Prostate gland (tissue), 2 donors: Measurements from ENCODE around the gene MARCHF11. TPM values are rescaled to one million over a fixed set of nuclear protein-coding genes. Genes with fewer than 3 reads are reported as not detected.

ENCODE experiments used
- DNase-seq: peaks from one replicate; pipeline ENCODE4 v3.0.0-alpha.2; 2019; ENCODE audit warnings: low spot score
- H3K27ac ChIP-seq, 2 donors: fragments of 200-600 bp; sonication (generic); 2 replicates each; pipeline ENCODE4 v1.5.1; 2017 to 2019
- H3K27me3 ChIP-seq: fragments of 200-600 bp; sonication (generic); replicated peaks from 2 replicates; pipeline ENCODE4 v1.5.1; 2019; ENCODE audit not compliant: insufficient read depth
- H3K36me3 ChIP-seq, 2 donors: fragments of 200-600 bp; sonication (generic); 1 replicate in 1 of 2; 2 replicates in 1 of 2; pipeline versions ENCODE4 v1.5.1 to v1.8.1; 2017 to 2019
- H3K4me1 ChIP-seq: fragments of 200-600 bp; sonication (generic); replicated peaks from 2 replicates; pipeline ENCODE4 v1.5.1; 2019
- H3K4me3 ChIP-seq, 2 donors: fragments of 200-600 bp; sonication (generic); 2 replicates each; pipeline ENCODE4 v1.5.1; 2017 to 2019
- H3K9me3 ChIP-seq: fragments of 200-600 bp; sonication (generic); 2 replicates; pipeline ENCODE4 v1.5.1; 2017
- POLR2A ChIP-seq: fragments of 450-650 bp; IDR thresholded peaks from one replicate; pipeline ENCODE4 v1.6.1; 2016; ENCODE audit warnings: antibody characterized with exemption, mild to moderate bottlenecking
- POLR2AphosphoS5 ChIP-seq: sonication (generic); formaldehyde crosslinking; IDR thresholded peaks from one replicate; pipeline ENCODE4 v1.6.1; 2017; ENCODE audit warnings: antibody characterized with exemption
- WGBS: methylation state at CpG from one replicate; pipeline ENCODE4 v1.1.5; 2018; 5-methylcytosine and 5-hydroxymethylcytosine counted together
- intact Hi-C: fragments of 100-400 bp; cut with DNase I; formaldehyde crosslinking; loops from one replicate; pipeline ENCODE4 v1.14.2; 2022
- total RNA-seq, 2 donors: library from RNA; depleted of rRNA; stranded (reverse); fragments of >200 nt; gene quantifications; one replicate each; pipeline ENCODE4 v1.1.0, GENCODE V29; 2016
- TF ChIP-seq, protein P1 (sequence below), 4 experiments: fragments of 200-600 bp in 2 of 4; fragments of 450-650 bp in 2 of 4; sonication (generic) in 2 of 4; IDR thresholded peaks; 1 replicate in 3 of 4; 2 replicates in 1 of 4; pipeline ENCODE4 v1.5.1; 2016 to 2019; ENCODE audit warnings: antibody characterized with exemption in 4 of 4, mild to moderate bottlenecking in 2 of 4, moderate library complexity in 2 of 4

The MARCHF11 gene, protein sequence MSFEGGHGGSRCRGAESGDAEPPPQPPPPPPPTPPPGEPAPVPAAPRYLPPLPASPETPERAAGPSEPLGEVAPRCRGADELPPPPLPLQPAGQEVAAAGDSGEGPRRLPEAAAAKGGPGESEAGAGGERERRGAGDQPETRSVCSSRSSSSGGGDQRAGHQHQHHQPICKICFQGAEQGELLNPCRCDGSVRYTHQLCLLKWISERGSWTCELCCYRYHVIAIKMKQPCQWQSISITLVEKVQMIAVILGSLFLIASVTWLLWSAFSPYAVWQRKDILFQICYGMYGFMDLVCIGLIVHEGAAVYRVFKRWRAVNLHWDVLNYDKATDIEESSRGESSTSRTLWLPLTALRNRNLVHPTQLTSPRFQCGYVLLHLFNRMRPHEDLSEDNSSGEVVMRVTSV
- total RNA-seq: 1 to 10 TPM in 1 of 2 donors, not detected in 1; 8.9 TPM

DNA sequence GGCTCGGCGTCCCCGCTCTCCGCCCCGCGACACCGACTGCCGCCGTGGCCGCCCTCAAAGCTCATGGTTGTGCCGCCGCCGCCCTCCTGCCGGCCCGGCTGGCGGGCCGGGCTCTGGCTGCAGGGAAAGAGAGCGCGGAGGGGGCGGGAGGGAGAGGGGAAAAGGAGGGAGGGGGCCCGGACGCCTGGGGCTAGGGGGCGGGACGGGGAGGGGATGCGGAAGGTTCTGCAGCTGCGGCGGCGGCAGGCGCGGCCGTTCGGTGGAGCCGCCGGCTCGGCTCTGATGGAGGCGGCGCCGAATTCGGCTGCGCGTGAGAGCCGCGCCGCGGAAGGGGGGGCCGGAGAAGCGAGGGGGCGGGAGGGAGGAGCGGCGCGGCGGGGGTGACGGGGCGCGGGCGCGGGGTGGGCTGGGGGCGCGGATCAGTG, at the start of gene MARCHF11:
MARCHF11 (minus strand) TSS at position 281 of the 425 bp plus-strand sequence; CDS start at position 65, 216 bp downstream.
- H3K4me3 ChIP-seq: peak within 1 kb of the TSS; percentile 19 to 34
- WGBS: 2% methylated on average over 9 of the region's 59 CpGs

DNA sequence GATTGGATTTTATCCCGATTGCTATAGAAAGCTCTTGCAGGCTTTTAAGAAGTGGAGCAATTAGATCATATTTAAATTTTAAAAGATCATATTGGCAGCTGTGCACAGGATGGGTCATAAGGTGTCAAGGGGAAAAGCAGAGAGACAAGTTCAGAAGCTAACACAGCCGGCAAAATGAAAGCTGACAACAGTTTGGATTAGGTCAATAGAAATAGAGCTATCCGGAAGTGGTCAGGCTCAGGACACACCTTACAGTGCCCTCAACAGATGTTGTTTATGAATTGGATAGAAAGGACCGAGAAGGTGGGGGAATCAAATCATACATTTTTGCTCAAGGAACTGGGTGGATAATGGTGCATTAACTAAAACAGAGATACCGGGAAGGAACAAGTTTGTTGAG, 46.3 kb upstream of the MARCHF11 start:
- WGBS: 61% methylated on average over 5 of the region's 5 CpGs
- Histone ChIP-seq H3K4me1 (no peaks in the 10 kb centered on the region), H3K27me3 (no peaks in the 10 kb centered on the region), H3K4me3 (no peak overlapping the region), H3K27ac (no peak overlapping the region), H3K36me3 (no peaks in the 10 kb centered on the region), H3K9me3 (no peaks in the 10 kb centered on the region)
- intact Hi-C loops: no loop called here
- TF ChIP-seq POLR2AphosphoS5: no peak
- TF ChIP-seq, protein P1, sequence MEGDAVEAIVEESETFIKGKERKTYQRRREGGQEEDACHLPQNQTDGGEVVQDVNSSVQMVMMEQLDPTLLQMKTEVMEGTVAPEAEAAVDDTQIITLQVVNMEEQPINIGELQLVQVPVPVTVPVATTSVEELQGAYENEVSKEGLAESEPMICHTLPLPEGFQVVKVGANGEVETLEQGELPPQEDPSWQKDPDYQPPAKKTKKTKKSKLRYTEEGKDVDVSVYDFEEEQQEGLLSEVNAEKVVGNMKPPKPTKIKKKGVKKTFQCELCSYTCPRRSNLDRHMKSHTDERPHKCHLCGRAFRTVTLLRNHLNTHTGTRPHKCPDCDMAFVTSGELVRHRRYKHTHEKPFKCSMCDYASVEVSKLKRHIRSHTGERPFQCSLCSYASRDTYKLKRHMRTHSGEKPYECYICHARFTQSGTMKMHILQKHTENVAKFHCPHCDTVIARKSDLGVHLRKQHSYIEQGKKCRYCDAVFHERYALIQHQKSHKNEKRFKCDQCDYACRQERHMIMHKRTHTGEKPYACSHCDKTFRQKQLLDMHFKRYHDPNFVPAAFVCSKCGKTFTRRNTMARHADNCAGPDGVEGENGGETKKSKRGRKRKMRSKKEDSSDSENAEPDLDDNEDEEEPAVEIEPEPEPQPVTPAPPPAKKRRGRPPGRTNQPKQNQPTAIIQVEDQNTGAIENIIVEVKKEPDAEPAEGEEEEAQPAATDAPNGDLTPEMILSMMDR (IDR thresholded peaks at IDR 0.05): no peak
- no peak for TF ChIP-seq POLR2A
- DNase-seq: no peak

More for the DNA sequence above, at the start of gene MARCHF11:
- Histone ChIP-seq H3K27me3 (peaks cover 4% of the 10 kb centered on the region), H3K9me3 (no peaks in the 10 kb centered on the region), H3K27ac (no peak within 1 kb of the TSS), H3K4me1 (no peaks in the 10 kb centered on the region), H3K36me3 (no peaks in the 10 kb centered on the region)
- TF ChIP-seq POLR2A: no peak
- TF ChIP-seq, protein P1 (IDR thresholded peaks at IDR 0.05): no peak
- no peak for TF ChIP-seq POLR2AphosphoS5
- DNase-seq: no peak
- intact Hi-C loops: no loop called here

DNA sequence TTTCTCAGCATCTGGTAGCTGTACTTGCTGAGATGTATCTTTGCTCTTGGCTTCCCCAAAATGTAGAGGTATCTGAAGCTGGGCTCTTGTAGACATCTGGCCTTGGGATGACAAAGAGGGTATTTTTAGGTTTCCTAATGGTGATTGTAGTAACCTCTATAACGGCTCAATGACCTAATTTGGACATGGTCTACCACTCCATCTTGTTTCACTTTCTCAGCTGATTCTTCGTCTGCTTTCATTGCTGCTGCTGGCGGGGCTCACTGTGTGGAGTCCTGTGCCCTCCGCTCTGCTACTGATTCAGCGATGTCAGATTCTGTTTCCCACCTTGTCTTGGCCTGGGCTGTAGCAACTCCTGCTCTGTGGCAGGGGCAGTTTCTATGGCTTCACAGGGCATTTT, 12.7 kb upstream of the MARCHF11 start:
- TF ChIP-seq, protein P1 (IDR thresholded peaks at IDR 0.05): no peak
- TF ChIP-seq POLR2A (no peak), POLR2AphosphoS5 (no peak)
- Histone ChIP-seq H3K4me3 (no peak overlapping the region), H3K27me3 (no peaks in the 10 kb centered on the region), H3K9me3 (no peaks in the 10 kb centered on the region), H3K4me1 (no peaks in the 10 kb centered on the region), H3K27ac (no peak overlapping the region), H3K36me3 (no peaks in the 10 kb centered on the region)
- no peak for DNase-seq
- 79% methylated on average over 5 of the region's 5 CpGs for WGBS
- intact Hi-C loops: no loop called here

DNA sequence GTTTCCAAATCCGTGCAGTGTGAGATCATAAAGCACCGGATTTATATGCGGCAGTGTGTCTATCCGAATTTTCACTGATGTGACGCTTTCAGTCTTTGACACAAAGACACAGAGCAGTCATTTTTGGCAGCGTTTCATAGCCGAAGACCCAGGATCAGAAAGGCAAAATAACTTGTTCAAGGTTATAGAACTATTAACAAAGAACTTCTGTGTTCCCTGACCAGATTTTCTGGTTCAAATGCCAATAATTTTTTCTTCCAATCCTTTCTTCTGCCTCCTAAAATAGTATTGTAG, 1.1 kb upstream of the MARCHF11 start:
- Histone ChIP-seq H3K27ac (no peak overlapping the region), H3K27me3 (peaks cover 4% of the 10 kb centered on the region), H3K9me3 (no peaks in the 10 kb centered on the region), H3K4me3 (no peak overlapping the region), H3K4me1 (no peaks in the 10 kb centered on the region), H3K36me3 (no peaks in the 10 kb centered on the region)
- no peak for DNase-seq
- intact Hi-C loops: no loop called here
- no peak for TF ChIP-seq POLR2AphosphoS5
- TF ChIP-seq POLR2A: no peak
- TF ChIP-seq, protein P1 (IDR thresholded peaks at IDR 0.05): no peak
- WGBS: 7% methylated on average over 7 of the region's 7 CpGs
